Stimulated activated CD8-positive, alpha-beta memory T cell treated with anti-CD3 and anti-CD28 coated beads, Interleukin-2, amount 100 ng/mL, for 48 hours (primary cell): Measurements from ENCODE around the gene PPM1J.
"Not testable (repeated sequence)": the region's sequence is repeated elsewhere in the genome, so short reads cannot be mapped to it uniquely, and the experiment has no call there.

Experiments
- DNase-seq, 2 donors: peaks; one replicate each; pipeline ENCODE4 v3.0.0-alpha.2; 2020; ENCODE audit warnings: low read depth in 2 of 2

The PPM1J gene

DNA sequence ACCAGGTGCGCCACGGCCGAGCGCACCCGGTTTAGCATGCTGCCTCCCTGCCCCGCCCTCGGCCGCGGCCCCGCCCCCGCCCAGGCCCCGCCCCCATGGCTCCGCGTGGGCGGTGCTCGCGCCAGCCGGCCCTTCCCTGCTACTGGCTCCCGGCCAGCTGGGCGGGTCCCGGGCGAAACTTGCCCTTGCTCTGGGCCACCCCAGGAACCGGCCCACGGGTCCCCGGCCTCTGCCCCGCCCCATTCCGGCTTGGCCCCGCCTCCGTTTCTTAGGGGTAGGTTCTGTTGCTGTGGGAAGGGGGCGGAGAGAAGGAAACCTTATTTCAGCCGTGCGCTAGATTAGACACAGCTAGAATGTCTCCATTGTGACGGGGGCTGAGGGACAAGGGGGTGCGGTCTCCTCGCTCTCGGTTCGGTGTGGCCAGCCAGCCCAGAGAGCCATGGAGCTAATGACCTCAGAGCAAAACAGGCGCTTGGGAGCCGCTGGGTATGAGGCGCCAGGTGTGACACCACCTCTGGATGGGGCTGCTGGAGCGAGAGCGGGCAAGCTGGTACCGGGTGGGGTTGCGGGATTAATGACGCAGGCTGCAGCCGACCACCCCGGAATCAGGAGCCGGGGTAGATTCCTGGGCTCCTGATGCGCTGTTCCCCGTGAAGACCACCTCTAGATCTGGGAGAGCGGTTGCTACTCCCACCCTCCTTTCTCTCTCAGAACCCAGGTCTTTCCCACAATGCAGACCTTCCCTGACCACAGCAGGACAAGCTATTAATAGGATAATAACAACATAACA lies at the start of gene PPM1J:
Gene PPM1J (minus strand): TSS at position 69 of the 790 bp plus-strand sequence. CDS start 31 bp downstream, at position 38.
- peak; percentile 94 to 98 for DNase-seq

DNA sequence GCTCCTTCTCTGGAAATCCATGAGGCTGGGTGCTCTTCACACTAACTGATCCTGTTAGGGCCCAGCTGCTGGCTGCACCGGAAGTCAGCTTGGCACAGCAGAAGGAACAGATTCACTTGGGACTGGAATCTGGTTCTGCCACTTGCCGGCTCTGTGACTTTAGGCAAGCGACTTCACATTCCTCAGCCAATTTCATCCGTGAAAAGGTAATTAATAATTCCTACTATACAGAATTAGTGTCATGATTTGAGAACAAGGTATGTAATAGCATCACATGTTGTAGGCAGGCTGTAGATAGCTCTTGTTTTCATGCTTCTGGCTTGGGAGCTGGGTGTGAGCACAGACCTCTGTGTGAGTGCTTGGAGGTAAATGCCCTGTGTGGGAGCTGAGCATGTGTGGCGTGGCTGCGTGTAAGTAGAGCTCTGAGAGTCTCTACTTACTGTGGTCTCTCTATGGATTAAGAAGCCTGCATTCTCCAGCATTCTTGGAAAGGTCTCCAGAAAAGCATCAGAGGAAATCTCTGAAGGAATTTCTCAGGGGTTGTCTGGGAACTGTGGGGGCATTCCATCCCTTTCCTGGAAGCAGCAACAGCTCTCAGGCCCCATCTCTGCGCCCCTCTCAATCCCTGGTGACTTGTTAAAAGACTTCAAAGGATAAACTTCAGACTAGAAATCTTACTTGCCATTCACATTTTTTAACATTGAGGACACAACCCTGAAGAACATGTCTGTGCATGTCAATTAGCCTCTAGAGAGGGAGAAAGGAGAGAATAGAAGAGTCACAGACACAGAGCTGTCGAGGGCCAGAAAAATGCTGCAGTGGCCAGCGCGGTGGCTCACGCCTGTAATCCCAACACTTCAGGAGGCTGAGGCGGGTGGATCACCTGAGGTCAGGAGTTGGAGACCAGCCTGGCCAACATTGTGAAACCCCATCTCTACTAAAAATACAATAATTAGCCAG lies 47.7 kb upstream of the PPM1J start:
- no peak for DNase-seq

- DNase-seq, result no peak
Measured at GRCh38 chr1:112761714-112762480, 46.8 kb upstream of the PPM1J start.

DNA sequence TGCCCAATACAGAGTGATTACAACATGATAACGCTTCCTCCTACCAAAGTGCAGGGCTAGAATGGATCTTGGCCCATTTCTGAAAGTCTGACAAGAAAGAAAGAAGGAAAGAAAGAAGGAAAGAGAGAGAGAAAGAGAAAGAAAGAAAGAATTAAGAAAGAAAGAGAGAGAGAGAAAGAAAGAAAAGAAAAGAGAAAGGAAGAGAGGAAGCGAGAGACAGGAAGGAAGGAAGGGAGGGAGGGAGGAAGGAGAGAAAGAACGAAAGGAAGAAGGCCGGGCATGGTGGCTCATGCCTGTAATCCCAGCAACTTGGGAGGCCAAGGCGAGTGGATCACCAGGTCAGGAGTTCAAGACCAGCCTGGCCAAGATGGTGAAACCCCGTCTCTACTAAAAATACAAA lies 44.1 kb upstream of the PPM1J start:
- no peak for DNase-seq

- DNase-seq, result no peak
Measured at GRCh38 chr1:112754116-112754628, 39.0 kb upstream of the PPM1J start.

DNA sequence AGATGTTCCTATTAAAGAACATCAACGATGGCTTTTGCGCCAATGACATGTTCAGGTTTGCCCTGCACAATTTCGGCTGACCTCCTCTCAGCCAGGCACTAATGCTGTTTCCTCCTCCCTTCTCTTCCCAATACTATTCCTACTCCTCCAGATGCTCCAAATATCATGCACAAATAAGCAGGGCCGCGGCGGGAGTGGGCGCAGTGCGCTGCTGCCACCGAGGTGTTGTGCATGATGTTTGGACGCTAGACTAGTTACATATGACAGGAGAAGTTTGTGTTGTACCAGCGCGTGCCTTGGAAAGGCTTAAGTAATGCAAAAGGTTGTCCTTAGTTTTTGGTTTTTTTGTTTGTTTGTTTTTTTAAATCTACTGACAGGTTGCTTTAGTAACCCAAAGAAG lies 33.3 kb upstream of the PPM1J start:
- no peak for DNase-seq

DNA sequence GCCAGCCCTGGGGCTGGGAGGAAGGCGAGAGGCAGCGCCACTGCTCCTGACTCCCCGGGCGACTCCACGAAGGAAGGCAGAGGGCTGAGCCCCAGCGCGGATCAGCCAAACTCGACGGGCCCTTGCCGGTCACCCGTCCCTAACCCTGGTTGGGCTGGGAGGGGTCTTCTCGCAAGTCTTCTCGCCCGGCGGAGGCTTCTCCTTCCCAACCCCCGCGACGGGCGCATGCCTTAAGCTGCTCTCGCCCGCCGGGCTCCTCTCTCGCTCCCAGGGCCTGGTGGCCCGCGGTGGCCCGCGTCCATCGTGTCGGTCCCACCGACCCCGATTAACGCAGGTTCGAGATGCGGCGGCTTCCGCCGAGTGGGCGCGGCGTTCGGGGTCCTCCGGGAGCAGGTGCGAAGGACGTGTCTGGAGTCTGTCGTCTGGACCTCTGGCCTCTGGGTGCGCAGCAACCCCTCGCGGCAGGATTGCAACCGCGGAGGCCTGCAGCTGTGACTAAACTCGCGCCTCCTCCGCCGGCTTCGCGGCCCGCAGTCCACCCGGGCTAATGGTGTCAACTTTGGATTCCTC lies 29.0 kb upstream of the PPM1J start:
- no peak for DNase-seq

- DNase-seq, result no peak
Measured at GRCh38 chr1:112743174-112744008, 28.3 kb upstream of the PPM1J start.

- DNase-seq, result no peak
Measured at GRCh38 chr1:112737573-112737972, 22.4 kb upstream of the PPM1J start.

DNA sequence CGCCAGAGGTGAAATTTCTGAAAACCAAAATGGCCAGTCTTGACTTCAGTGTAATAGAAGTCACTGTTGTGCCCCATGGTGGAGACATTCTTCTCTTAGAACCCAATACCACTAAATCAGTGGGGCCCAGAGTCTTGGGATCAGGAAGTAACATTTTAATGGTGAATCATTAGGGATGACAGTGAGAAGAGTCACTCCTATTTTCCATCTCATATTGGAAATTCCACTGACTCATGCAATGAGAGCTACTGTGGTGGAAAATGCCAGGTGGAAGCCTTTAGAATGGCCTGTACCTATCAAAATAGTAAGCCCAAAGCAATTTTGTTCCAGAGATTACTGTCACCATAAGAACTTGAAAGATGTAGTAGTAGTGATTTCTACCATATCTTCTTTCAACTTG lies 20.6 kb upstream of the PPM1J start:
- no peak for DNase-seq

DNA sequence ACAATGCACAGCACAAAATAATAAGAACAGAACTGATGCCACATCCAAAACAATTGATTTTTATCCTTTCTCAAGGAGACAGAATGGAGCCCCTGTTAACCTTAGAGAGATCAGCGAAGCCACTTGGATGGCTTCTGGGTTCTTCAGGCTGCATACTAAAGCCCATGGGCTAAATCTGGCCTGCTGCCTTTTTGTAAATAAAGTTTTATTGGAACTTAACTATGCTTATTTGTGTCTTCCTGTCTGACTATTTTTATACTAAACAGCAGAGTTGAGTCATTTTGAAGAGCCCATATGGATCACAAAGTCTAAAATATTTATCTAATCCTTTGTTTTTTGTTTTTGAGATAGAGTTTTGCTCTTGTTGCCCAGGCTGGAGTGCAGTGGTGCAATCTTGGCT lies 16.3 kb upstream of the PPM1J start:
- no peak for DNase-seq

DNA sequence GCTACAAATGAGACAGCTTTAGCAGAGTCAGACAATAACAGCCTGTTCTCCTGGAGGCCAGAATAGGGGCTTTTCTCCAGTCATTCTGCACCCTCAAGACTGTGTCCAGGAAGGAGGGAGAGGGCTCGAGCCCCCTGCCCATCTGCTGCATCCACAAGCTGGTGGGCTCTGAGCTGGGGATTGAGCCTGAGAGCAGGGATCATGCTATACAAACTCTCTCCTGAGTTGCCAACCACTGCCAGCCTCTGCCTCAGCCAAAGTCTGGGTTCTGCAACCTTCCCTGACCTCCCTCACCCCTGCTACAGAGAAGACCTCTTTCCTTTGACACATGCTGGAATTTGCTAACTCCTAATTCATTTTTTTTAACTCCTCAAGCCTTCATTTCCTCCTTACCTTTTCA lies 14.8 kb upstream of the PPM1J start:
- DNase-seq, result no peak

GRCh38 chr1:112729011-112729410 lies 13.9 kb upstream of the PPM1J start:
- not testable (repeated sequence) for DNase-seq

DNA sequence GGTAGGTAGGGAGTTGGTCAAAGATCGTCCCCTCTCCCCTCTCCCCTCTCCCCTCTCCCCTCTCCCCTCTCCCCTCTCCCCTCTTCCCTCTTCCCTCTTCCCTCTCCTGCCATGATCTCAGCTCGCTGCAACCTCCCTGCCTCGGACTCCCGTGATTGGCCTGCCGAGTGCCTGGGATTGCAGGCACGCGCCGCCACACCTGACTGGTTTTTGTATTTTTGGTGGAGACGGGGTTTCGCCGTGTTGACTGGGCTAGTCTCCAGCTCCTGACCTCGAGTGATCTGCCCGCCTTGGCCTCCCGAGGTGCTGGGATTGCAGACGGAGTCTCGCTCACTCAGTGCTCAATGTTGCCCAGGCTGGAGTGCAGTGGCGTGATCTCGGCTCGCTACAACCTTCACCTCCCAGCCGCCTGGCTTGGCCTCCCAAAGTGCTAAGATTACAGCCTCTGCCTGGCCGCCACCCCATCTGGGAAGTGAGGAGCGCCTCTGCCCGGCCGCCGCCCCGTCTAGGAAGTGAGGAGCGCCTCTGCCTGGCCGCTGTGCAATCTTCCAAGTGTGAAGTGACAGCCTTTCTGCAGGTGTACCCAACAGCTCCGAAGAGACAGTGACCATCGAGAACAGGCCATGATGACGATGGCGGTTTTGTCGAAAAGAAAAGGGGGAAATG lies 13.3 kb upstream of the PPM1J start:
- DNase-seq, result not testable (repeated sequence)

DNA sequence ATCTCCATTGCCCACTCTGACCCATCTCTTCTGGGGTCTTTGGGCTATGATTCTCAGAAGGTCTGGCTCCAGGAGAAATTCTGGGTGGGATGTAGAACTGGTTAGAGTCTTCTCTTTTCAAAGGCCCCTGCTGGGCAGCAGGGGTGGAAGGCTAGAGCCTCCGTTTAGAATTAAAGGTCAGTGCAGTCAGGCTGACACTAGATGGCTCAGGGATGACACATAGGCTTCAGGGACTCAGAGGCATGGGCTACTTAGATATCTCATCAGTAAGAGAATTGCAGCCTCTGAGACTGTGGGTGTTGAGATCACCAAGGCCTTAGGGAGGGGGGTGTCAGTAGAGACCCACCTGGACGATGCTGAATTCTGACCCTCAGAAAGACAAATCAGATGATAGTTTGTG lies 12.6 kb upstream of the PPM1J start:
- no peak for DNase-seq

DNA sequence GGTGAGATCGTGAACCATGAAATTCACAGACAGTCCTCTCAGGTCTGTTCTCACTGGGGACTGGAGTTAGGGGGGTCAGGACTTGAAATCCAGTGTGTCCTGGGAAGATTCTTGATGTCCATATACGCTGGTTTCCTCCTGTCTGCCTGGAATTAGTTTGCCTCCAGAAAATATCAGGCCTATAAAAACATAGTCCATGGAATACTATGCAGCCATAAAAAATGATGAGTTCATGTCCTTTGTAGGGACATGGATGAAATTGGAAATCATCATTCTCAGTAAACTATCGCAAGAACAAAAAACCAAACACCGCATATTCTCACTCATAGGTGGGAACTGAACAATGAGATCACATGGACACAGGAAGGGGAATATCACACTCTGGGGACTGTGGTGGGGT lies 9.1 kb upstream of the PPM1J start:
- DNase-seq, result not testable (repeated sequence)

DNA sequence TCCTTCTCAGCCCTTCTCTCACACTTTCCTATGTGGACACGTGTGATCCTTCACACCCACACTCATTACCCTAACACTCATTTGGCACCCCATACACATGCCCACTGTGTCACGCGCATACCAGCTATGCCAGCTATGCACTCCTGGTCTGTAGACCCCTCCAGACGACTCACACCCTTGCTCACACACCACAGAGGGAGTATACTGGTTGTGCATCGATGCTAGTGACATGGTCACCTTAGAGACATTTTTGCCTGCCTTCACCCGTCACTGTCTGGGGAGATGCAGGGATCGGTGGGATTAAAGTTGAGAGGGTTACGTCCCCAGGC lies 8.3 kb upstream of the PPM1J start:
- DNase-seq, result no peak

- no peak for DNase-seq
Measured at GRCh38 chr1:112722601-112723510, 7.7 kb upstream of the PPM1J start.

- DNase-seq, result no peak
Measured at GRCh38 chr1:112721966-112722524, 6.9 kb upstream of the PPM1J start.
